Right lobe of liver (tissue), 6 donors: ENCODE measurements around the gene SUN1. TPM values are rescaled to one million over a fixed set of nuclear protein-coding genes. Genes with fewer than 3 reads are reported as not detected.
A peak's percentile ranks its signal among the peaks of the same experiment; 100 is the strongest.

ENCODE experiments used
- ATAC-seq, 4 donors: fragments of 200-7000 bp; cut with Tn5 transposase; one replicate each; pipeline ENCODE4 v1.9.1; 2020; ENCODE audit warnings: mild to moderate bottlenecking in 4 of 4, moderate library complexity in 4 of 4
- DNase-seq, 3 donors: peaks; one replicate each; pipeline ENCODE4 v3.0.0-alpha.2; 2020
- H3K27ac ChIP-seq, 3 donors: fragments of 200-600 bp; one replicate each; pipeline ENCODE4 v1.8.0; 2022
- H3K27me3 ChIP-seq, 2 donors: fragments of 200-600 bp; one replicate each; pipeline ENCODE4 v1.8.0; 2022
- H3K36me3 ChIP-seq, 4 donors: fragments of 200-600 bp; sonication (generic) in 1 of 4; one replicate each; pipeline versions ENCODE4 v1.5.1 to v1.8.0; 2017 to 2022; ENCODE audit warnings: control low read depth in 1 of 4
- H3K4me1 ChIP-seq, 4 donors: fragments of 200-600 bp; sonication (generic) in 1 of 4; one replicate each; pipeline versions ENCODE4 v1.5.1 to v1.8.0; 2017 to 2022; ENCODE audit warnings: control low read depth in 1 of 4
- H3K4me3 ChIP-seq, 3 donors: fragments of 200-600 bp; one replicate each; pipeline ENCODE4 v1.8.0; 2022
- H3K9me3 ChIP-seq, 4 donors: fragments of 200-600 bp; sonication (generic) in 1 of 4; one replicate each; pipeline versions ENCODE4 v1.5.1 to v1.8.0; 2017 to 2022; ENCODE audit warnings: control low read depth in 1 of 4
- CTCF ChIP-seq, 4 donors: fragments of 200-600 bp in 3 of 4; fragments of 450-650 bp in 1 of 4; IDR thresholded peaks; one replicate each; pipeline versions ENCODE4 v1.5.1 to v1.8.0; 2016 to 2022; ENCODE audit warnings: antibody characterized with exemption in 4 of 4, mild to moderate bottlenecking in 2 of 4
- POLR2A ChIP-seq: fragments of 450-650 bp; IDR thresholded peaks from one replicate; pipeline ENCODE4 v1.6.1; 2017; ENCODE audit warnings: antibody characterized with exemption, mild to moderate bottlenecking
- WGBS: methylation state at CpG from one replicate; pipeline ENCODE4 v1.1.6; 2018; ENCODE audit warnings: low coverage, low lambda C conversion rate; ENCODE audit not compliant: insufficient coverage; ENCODE audit errors: missing lambda C conversion rate; 5-methylcytosine and 5-hydroxymethylcytosine counted together
- intact Hi-C, 2 donors: fragments of 100-400 bp; cut with DNase I; formaldehyde crosslinking; loops; one replicate each; pipeline versions ENCODE4 v1.11.2 to v1.14.1; 2022
- total RNA-seq, 6 experiments: library from RNA; depleted of rRNA in 2 of 6; stranded (reverse); fragments of >200 nt in 2 of 6; fragmentation: NEBNext Ultra II Directional in 3 of 6; extraction: Animal tissue kit (Norgen Biotek cat#: 25700) in 3 of 6; gene quantifications; one replicate each; pipeline versions ENCODE4 v1.1.0 to v1.2.4, GENCODE V29; 2016 to 2023
- donor health status: DM: no; HTN: yes; CAD: no.
- donor health status: DM: no; HTN: no; CAD: no.
- donor health status: DM: no; HTN: no; CAD: no.
- donor health status: DM: no; HTN: yes; CAD: no.
- donor health status: DM: no; HTN: yes; CAD: no.

The SUN1 gene
- total RNA-seq, 6 experiments from 2014 or later = 33.4 to 54.0 (median 48.7) TPM

GRCh38 chr7:895451-896052, 63.3 kb downstream of the SUN1 start:
- WGBS = 100% methylated on average over 1 of the region's 52 CpGs
- ATAC-seq = peak in 1 of 4 donors; percentile 15

GRCh38 chr7:896346-897075, 64.2 kb downstream of the SUN1 start:
- no peaks in the 10 kb centered on the region for H3K27me3 ChIP-seq
- intact Hi-C loops = loop anchor here in 1 of 2 donors (5.0 kb wide), 1 partner anchor 71 kb away; no protein-coding TSS in a partner anchor
- H3K4me1 ChIP-seq = peaks cover 0 to 10% (median 0%) of the 10 kb centered on the region in 4 donors
- H3K4me3 ChIP-seq = no peak overlapping the region
- H3K9me3 ChIP-seq = no peaks in the 10 kb centered on the region
- DNase-seq = no peak
- no peak overlapping the region for H3K27ac ChIP-seq
- 93% methylated on average over 9 of the region's 42 CpGs for WGBS
- ATAC-seq = no peak
- TF ChIP-seq CTCF (IDR thresholded peaks at IDR 0.05) (no peak), POLR2A (no peak)
- peaks cover 0 to 31% (median 18%) of the 10 kb centered on the region in 4 donors for H3K36me3 ChIP-seq

More at GRCh38 chr7:895451-896052, 63.3 kb downstream of the SUN1 start:
- Histone ChIP-seq H3K4me3 (no peak overlapping the region), H3K27me3 (no peaks in the 10 kb centered on the region), H3K4me1 (peaks cover 0 to under 1% (median 0%) of the 10 kb centered on the region in 4 donors), H3K36me3 (peaks cover 0 to 41% (median 28%) of the 10 kb centered on the region in 4 donors), H3K9me3 (no peaks in the 10 kb centered on the region), H3K27ac (no peak overlapping the region)
- DNase-seq = no peak
- intact Hi-C loops = loop anchor here in 1 of 2 donors (5.0 kb wide), 1 partner anchor 72 kb away; no protein-coding TSS in a partner anchor
- TF ChIP-seq POLR2A = no peak
- TF ChIP-seq CTCF (IDR thresholded peaks at IDR 0.05) = no peak

- no peak overlapping the region for H3K4me3 ChIP-seq
- TF ChIP-seq POLR2A (no peak), CTCF (IDR thresholded peaks at IDR 0.05) (no peak)
- H3K36me3 ChIP-seq = peaks cover 0 to 26% (median 14%) of the 10 kb centered on the region in 4 donors
- WGBS = 100% methylated on average over 2 of the region's 14 CpGs
- no peaks in the 10 kb centered on the region for H3K27me3 ChIP-seq
- H3K9me3 ChIP-seq = no peaks in the 10 kb centered on the region
- H3K4me1 ChIP-seq = peaks cover 0 to 10% (median 0%) of the 10 kb centered on the region in 4 donors
- intact Hi-C loops = loop anchor here in 1 of 2 donors (5.0 kb wide), 1 partner anchor 70 kb away; no protein-coding TSS in a partner anchor
- ATAC-seq (no peak), DNase-seq (no peak)
- H3K27ac ChIP-seq = no peak overlapping the region
These were observed 64.8 kb downstream of the SUN1 start for GRCh38 chr7:897086-897485.

GRCh38 chr7:897771-898376, 65.6 kb downstream of the SUN1 start:
- Histone ChIP-seq H3K4me3 (no peak overlapping the region), H3K4me1 (peaks cover 0 to 10% (median 0%) of the 10 kb centered on the region in 4 donors), H3K27me3 (no peaks in the 10 kb centered on the region), H3K27ac (no peak overlapping the region), H3K9me3 (no peaks in the 10 kb centered on the region), H3K36me3 (peaks cover 0 to 24% (median 12%) of the 10 kb centered on the region in 4 donors)
- intact Hi-C loops = loop anchor here in 1 of 2 donors (5.0 kb wide), 1 partner anchor 69 kb away; no protein-coding TSS in a partner anchor
- ATAC-seq = peak; percentile 3 to 48 (median 26)
- peak in 1 of 3 donors; percentile 69 for DNase-seq
- WGBS = 50% methylated on average over 1 of the region's 27 CpGs
- TF ChIP-seq CTCF (IDR thresholded peaks at IDR 0.05) (no peak), POLR2A (no peak)
